Stimulated activated CD8-positive, alpha-beta memory T cell treated with anti-CD3 and anti-CD28 coated beads, Interleukin-12 subunit alpha, Interleukin-12 subunit beta, amount 100 ng/mL, for 1 hour (primary cell): ENCODE data around the gene MYBPHL.

Experiments
- DNase-seq: peaks from one replicate; pipeline ENCODE4 v3.0.0-alpha.2; 2020; ENCODE audit warnings: low read depth

The MYBPHL gene

DNA sequence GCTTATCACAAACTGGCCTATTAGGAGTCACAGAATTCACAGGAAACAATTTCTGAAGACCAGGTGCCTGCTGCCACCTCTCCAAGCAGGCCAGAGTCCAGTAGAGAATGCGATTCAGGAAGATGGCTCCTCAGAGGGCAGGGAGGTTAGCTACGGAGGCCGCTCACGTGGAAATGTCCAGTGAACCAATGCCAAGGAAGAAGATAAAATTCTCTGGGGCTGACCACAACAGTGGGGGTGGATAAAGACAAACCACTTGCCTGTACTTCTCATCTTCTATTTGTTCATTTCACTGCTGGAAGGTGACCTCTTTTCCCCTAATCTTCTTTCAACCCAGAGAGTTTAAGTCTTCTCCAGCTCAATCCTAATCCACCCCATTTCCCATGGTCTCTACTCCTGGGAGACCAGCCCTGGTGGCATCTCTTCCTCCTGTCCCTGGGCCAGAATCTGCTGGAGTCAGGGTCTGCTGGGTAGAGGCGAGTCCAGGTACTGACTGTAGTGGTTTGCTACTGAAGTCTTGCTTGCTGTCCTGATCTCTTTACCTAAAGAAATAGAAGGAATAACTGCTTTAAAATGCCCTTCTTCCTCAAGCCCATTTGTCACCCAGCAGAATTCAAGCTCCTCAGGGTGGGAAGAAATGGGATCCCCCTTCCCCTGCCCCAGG lies 27.1 kb downstream of the MYBPHL start:
- DNase-seq: no peak

DNA sequence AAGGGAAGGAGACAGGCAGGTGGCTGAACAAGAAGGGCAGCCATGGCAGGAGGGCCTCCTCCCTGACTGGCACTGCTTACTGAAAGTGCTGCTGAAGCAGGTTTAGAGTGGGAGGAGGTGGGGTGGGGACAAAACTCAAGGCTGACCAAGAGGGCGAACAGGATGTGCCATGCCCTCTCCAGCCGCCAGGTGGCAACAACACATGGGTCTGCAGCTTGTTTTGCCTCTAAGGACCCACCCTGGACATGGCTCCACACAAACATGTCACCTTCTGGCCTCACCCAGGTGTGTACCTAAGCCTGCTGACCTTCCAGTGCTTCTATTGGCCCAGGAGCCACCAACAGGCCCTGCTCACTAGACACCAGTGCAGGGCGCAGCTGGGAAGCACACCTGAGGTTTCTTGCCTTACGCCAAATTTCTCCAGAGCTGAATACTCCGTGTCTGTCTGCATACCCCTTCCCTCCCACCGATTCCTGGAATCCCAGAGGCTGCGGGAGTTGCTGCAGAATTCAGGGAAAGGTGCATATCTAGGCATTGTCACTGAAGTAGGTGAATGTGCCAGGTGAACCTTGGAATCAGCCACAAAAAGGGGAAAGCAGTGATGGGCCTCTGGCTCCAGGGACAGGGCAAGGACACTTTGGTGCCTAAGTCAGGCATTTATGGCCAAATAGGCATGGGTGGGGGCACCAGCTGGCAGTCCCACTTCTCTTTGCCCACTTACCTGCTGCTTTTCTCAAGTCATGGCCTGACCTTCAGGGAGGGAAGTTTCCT lies 29.2 kb downstream of the MYBPHL start:
- peak; percentile 39 for DNase-seq

DNA sequence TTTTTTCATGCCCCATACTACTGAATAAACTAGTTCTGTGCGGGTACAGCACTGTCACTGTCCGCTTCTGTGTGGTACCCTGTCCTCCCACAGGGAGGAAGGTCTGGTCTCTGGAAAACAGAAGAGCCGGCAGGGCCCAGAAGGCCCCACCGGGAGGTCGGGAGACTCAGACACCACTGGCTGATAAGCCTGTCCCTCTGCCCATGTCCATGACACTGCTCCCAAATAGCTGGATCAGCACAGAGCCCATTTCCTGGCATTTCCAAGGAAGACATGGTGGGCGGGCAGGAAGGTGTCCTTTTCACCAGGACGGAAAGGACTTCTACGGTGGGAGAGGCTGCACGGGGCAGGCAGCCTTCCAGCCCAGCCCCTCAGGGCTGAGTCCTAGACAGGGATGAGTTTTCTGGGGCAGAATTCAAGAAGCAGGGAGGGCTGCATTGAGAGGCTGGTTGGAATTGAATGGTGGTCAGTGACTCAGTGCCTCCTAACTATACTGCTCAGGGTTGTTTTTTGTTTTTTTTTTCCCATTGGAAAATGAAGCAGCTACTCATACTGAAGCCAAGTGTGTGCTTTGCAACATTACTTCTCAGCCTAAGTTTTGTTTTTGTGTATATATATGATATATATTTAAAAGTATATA lies 31.0 kb downstream of the MYBPHL start:
- no peak for DNase-seq

DNA sequence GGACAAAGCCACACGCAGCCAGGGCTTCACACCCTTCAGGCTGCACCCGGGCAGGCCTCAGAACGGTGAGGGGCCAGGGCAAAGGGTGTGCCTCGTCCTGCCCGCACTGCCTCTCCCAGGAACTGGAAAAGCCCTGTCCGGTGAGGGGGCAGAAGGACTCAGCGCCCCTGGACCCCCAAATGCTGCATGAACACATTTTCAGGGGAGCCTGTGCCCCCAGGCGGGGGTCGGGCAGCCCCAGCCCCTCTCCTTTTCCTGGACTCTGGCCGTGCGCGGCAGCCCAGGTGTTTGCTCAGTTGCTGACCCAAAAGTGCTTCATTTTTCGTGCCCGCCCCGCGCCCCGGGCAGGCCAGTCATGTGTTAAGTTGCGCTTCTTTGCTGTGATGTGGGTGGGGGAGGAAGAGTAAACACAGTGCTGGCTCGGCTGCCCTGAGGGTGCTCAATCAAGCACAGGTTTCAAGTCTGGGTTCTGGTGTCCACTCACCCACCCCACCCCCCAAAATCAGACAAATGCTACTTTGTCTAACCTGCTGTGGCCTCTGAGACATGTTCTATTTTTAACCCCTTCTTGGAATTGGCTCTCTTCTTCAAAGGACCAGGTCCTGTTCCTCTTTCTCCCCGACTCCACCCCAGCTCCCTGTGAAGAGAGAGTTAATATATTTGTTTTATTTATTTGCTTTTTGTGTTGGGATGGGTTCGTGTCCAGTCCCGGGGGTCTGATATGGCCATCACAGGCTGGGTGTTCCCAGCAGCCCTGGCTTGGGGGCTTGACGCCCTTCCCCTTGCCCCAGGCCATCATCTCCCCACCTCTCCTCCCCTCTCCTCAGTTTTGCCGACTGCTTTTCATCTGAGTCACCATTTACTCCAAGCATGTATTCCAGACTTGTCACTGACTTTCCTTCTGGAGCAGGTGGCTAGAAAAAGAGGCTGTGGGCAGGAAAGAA lies 32.0 kb downstream of the MYBPHL start:
- DNase-seq: no peak

DNA sequence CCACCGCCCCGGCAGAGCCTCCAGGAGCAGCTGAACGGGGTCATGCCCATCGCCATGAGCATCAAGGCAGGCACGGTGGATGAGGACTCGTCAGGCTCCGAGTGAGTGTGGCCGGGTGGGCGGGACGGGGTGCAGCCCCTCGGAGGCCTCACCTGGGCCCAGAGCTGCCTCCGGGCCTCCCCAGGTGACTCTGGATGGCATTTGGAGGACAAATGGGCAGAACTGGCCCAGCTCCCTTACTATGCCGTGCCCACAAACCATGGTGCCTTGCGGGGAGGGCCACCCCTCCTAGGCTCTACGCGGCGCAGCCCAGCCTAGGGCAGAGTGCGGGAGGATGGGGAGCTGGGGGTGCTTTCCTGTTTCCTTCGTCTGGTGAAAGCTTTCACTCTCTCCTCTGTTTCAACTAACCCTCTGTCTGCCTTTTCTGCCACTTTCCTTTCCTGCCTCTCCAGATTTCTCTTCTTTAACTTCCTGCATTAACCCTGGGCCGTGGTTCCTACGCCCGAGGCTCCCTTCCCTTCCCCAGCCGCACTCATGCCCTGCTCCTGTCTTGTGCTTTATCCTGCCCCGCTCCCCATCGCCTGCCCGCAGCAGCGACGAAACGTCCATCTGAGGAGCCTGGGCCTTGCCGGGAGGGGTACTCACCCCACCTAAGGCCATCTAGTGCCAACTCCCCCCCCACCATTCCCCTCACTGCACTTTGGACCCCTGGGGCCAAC lies 33.1 kb downstream of the MYBPHL start:
- DNase-seq: no peak

DNA sequence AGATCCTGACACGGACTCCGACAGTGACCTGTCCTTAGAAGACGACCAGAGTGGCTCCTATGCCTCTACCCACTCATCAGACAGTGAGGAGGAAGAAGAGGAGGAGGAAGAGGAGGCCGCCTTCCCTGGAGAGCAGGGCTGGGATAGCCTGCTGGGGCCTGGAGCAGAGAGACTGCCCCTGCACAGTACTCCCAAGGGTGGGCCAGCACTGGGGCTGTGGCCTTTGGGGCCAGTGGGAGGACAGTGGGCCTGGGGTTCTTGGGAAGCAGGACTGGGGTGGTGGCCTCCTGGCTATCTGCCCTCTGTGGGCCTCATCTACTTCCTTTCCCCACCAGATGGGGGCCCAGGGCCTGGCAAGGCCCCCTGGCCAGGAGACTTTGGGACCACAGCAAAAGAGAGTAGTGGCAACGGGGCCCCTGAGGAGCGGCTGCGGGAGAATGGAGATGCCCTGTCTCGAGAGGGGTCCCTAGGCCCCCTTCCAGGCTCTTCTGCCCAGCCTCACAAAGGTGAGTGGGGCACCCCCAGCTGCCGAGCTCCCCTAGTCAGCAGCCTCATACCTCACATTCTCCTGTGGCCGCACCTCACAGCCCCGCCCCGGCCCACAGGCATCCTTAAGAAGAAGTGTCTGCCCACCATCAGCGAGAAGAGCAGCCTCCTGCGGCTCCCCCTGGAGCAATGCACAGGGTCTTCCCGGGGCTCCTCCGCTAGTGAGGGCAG lies 33.8 kb downstream of the MYBPHL start:
- no peak for DNase-seq

DNA sequence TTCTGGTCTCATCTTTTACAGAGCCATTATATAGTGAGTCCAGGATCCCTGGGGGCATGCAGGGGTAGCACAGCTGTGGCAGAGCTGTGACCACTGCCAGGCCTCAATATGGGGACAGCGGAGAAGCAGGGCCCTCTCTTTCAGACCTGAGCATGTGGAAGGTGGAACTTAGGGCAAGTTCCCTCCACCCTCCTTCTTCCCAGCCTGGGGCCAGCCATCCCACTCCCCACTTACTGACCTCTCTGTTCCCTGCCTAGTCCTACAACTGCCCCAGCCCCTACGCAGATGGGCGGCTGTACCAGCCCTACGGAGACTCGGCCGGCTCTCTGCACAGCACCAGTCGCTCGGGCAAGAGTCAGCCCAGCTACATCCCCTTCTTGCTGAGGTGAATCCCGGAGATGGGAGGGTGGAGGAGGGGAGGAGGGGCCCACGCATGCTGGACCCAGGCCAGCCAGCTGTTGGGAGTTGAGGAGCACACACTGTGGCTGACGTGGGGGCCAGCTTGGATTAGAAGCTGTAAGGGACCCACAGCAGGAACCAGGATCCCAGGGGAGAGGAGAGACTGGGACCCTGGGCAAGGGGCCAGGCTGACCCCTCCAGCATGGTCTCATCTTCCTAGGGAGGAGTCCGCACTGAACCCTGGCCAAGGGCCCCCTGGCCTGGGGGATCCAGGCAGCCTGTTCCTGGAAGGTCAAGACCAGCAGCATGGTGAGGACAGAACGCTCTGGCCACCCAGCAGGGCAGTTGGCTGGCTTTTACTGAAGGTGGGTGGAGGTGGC lies 34.6 kb downstream of the MYBPHL start:
- DNase-seq: no peak

DNA sequence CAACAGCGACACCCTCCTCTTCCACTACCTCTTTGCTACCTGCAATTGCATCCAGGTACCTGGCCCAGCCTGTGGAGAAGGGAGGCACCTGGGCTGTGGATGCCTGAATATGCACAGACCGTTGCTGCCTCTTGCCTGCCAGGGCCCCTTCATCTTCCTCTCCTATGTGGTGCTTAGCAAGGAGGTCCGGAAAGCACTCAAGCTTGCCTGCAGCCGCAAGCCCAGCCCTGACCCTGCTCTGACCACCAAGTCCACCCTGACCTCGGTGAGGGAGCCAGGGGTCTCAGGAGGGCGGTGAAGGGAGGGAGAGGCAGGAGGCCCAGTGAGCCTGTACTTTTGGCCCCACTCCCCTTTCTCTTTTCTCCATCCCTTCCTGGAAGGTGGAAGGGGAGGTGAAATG lies 35.4 kb downstream of the MYBPHL start:
- DNase-seq: no peak

DNA sequence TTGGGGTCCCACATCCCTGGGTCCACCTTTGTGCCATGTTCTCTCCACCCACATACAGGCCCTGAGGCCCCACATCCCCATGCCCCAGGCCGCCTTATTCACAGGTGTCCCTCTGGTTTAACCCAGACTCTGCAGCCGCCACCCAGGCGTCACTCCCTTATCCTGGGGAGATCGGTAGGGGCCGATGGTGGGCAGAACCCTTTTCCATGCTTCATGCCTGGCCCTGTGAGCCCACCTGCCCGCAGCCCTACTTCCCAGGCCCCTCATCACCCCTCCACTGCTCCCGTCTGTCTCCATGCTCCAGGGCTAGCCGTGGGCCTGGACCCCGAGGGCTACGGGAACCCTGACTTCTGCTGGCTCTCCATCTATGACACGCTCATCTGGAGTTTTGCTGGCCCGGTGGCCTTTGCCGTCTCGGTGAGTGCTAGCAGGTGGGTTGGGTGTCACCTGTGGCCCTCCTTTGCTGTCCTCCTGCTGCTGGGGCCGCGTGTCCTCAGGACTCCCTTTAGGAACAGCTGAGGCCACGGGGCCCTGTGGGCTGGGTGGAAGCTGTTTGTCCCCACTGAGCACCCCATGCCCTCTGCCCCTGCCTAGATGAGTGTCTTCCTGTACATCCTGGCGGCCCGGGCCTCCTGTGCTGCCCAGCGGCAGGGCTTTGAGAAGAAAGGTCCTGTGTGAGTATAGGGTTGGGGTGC lies 36.0 kb downstream of the MYBPHL start:
- DNase-seq: no peak

DNA sequence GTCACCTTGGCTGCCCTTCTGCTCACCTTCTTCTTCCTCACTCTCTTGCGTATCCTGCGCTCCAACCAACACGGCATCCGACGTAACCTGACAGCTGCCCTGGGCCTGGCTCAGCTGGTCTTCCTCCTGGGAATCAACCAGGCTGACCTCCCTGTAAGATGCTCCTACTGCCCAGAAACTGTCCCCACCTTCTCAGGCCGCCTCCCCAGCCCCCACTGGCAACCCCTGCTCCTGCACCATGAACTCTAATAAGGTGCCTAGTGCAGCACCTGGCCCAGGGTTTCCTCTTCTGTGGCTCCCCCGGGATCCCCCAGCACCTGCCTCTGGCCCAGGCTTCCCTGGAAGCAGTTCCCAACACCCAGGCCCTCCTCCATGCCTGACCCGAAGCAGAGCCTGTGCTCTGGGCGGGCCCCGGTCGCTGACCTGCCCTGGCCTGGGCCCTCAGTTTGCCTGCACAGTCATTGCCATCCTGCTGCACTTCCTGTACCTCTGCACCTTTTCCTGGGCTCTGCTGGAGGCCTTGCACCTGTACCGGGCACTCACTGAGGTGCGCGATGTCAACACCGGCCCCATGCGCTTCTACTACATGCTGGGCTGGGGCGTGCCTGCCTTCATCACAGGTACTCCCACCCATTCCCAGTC lies 36.7 kb downstream of the MYBPHL start:
- DNase-seq: no peak

DNA sequence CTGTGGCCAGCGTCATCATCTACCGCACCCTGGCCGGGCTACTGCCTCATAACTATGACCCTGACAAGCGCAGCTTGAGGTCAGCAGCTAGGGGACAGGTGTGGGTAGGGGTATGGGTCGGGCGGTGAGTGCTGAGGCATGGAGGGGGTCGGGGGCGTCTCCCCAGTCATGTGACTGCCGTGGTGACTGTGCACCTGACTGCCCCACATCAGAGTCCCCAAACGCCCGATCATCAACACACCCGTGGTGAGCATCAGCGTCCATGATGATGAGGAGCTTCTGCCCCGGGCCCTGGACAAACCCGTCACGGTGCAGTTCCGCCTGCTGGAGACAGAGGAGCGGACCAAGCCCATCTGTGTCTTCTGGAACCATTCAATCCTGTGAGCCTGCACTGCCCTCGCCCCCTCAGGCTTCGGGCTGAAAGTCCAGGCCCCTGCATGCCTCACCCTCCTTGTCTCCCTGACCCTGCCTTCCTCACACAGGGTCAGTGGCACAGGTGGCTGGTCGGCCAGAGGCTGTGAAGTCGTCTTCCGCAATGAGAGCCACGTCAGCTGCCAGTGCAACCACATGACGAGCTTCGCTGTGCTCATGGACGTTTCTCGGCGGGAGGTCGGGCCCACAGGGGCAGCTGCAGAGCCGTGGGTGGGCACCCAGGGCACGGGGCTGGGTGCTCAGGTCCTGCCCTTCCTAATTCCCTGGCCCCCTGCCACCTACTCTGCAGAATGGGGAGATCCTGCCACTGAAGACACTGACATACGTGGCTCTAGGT lies 37.4 kb downstream of the MYBPHL start:
- DNase-seq: no peak

DNA sequence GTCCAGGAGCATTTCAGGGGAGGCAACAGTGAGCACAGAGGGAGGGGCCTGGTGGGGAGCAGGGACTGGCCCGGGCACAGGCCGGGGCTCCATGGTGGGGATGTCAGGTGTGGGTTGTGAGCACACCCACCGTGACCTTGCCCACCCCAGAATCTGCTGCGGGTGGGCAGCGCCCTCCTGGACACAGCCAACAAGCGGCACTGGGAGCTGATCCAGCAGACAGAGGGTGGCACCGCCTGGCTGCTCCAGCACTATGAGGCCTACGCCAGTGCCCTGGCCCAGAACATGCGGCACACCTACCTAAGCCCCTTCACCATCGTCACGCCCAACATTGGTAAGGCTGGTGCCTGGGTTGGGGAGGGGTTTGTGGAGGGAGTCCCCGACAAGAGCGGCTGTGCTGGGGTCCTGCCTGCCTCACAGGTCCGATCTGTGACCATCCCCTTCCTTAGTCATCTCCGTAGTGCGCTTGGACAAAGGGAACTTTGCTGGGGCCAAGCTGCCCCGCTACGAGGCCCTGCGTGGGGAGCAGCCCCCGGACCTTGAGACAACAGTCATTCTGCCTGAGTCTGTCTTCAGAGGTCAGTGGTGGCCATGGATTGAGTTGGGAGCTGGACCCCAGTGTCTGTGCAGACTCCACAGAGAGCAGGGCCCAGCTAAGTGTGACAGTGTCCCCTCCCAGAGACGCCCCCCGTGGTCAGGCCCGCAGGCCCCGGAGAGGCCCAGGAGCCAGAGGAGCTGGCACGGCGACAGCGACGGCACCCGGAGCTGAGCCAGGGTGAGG lies 38.2 kb downstream of the MYBPHL start:
- no peak for DNase-seq

DNA sequence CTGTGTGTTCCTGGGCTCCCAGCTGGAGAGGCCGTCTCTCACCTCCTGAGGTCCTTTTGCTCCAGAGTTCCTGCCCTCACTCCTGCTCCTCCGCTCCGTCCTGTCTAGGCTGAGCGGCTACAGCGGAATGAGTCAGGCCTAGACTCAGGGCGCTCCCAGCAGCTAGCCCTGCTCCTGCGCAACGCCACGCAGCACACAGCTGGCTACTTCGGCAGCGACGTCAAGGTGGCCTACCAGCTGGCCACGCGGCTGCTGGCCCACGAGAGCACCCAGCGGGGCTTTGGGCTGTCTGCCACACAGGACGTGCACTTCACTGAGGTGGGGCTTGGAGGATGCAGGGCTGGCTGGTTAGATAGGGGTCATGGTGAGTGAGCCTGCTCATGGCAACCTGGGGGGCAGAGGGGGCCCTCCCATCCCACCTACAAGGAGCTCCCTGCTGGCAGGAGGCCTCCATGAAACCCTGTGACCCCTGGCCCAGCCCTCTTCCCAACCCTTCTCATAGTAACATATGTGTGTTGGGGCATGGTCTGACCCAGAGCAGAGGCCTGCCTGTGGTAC lies 39.0 kb downstream of the MYBPHL start:
- no peak for DNase-seq

DNA sequence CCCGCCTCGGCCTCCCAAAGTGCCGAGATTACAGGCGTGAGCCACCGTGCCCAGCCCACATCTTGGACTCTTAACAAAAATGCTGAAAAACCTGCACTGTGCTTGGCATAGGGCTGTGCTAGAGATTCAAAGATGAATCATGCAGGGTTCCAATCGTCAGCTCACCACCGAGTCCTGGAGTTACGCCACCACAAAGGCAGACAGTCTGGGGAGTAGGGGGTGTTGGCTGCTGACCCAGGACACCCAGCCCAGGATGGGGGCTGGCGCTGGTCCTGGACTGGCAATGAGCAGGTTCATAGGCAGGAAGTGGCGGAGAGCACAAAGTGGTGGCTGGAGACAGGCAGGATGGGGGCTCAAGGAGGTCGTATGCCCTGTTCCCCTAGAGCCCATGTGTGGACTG lies 39.8 kb downstream of the MYBPHL start:
- DNase-seq: no peak

DNA sequence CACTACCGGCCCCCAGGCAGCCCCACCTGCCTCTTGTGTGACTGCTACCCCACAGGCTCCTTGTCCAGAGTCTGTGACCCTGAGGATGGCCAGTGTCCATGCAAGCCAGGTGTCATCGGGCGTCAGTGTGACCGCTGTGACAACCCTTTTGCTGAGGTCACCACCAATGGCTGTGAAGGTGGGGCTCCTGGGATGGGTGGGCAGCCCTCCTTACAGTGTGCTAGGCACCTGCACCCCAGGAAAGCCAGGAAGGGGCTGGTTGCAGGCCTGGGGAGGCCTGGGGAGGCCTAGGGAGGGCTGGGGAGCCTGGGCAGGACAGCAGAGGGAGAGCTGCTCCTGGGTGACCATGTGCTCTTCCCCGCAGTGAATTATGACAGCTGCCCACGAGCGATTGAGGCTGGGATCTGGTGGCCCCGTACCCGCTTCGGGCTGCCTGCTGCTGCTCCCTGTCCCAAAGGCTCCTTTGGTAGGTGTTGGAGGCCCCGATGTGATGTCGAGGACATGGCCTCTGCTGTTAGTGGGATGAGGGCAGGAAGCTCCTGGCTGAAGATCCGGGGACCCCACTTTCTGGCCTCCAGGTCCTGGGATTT lies 41.0 kb downstream of the MYBPHL start:
- no peak for DNase-seq

DNA sequence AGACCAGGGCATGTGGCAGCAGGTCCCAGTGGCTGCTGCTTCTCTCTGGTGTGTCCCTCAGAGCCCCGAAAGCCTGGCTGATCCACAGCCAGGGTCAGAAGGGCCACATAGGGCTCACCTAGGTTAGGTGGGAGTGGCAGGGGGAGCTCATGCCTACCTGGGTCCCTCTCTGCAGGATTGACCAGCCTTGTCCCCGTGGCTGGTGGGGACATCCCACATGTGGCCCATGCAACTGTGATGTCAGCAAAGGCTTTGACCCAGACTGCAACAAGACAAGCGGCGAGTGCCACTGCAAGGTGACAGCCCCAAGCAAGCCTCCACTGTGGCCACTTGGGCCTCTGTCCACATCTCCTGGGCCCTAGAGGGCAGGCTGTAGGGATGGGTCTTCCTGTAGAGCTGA lies 41.8 kb downstream of the MYBPHL start:
- no peak for DNase-seq

DNA sequence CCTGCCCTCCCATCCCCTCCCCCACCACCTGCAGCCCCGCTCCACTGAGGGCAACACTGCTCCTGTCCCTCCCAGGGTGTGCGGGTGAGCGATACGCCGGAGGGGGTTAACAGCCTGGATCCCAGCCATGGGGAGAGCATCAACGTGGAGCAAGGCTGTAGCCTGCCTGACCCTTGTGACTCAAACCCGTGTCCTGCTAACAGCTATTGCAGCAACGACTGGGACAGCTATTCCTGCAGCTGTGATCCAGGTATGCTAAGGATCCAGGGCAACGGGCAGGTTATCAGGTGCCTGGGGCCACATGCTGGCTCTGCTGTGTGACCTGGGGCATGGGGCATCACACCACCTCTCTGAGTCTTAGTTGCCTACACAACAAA lies 42.4 kb downstream of the MYBPHL start:
- no peak for DNase-seq
